Kidney epithelial cell (primary cell): ENCODE measurements around the gene ELMO1. TPM values are rescaled to one million over a fixed set of nuclear protein-coding genes. Genes with fewer than 3 reads are reported as not detected.

Source experiments
- DNase-seq: peaks from one replicate; pipeline ENCODE4 v3.0.0-alpha.2; 2010; ENCODE audit warnings: low read depth
- H3K27me3 ChIP-seq: 2 replicates; pipeline ENCODE4 v1.6.0; 2011; ENCODE audit warnings: low read length; ENCODE audit not compliant: control insufficient read depth, insufficient read depth
- H3K36me3 ChIP-seq: 2 replicates; pipeline ENCODE4 v1.5.1; 2011; ENCODE audit warnings: low read length; ENCODE audit not compliant: control insufficient read depth, insufficient read depth
- H3K4me3 ChIP-seq: 2 replicates; pipeline ENCODE4 v1.5.1; 2011; ENCODE audit warnings: low read depth, mild to moderate bottlenecking, control low read depth, low read length
- total RNA-seq: library from RNA; depleted of rRNA; stranded (reverse); fragments of >200 nt; gene quantifications from 2 replicates; pipeline ENCODE4 v1.2.3, GENCODE V29; 2015
- TF ChIP-seq, protein P1 (sequence below): IDR thresholded peaks from 2 replicates; pipeline ENCODE4 v1.5.1; 2011; ENCODE audit warnings: mild to moderate bottlenecking, moderate library complexity, low read length, control low read depth, inconsistent platforms; ENCODE audit not compliant: insufficient read depth, poor library complexity, severe bottlenecking

The ELMO1 gene
- total RNA-seq, 1 donor from 2014 or later: 11.4 TPM

- no peaks in the 10 kb centered on the region for H3K27me3 ChIP-seq
- TF ChIP-seq, protein P1, sequence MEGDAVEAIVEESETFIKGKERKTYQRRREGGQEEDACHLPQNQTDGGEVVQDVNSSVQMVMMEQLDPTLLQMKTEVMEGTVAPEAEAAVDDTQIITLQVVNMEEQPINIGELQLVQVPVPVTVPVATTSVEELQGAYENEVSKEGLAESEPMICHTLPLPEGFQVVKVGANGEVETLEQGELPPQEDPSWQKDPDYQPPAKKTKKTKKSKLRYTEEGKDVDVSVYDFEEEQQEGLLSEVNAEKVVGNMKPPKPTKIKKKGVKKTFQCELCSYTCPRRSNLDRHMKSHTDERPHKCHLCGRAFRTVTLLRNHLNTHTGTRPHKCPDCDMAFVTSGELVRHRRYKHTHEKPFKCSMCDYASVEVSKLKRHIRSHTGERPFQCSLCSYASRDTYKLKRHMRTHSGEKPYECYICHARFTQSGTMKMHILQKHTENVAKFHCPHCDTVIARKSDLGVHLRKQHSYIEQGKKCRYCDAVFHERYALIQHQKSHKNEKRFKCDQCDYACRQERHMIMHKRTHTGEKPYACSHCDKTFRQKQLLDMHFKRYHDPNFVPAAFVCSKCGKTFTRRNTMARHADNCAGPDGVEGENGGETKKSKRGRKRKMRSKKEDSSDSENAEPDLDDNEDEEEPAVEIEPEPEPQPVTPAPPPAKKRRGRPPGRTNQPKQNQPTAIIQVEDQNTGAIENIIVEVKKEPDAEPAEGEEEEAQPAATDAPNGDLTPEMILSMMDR: no peak
- H3K36me3 ChIP-seq: no peaks in the 10 kb centered on the region
- no peak overlapping the region for H3K4me3 ChIP-seq
- no peak for DNase-seq
Measured at GRCh38 chr7:37388811-37389210, 59.9 kb downstream of the ELMO1 start.

- Histone ChIP-seq H3K4me3 (no peak overlapping the region), H3K36me3 (no peaks in the 10 kb centered on the region), H3K27me3 (no peaks in the 10 kb centered on the region)
- DNase-seq: no peak
- TF ChIP-seq, protein P1: no peak
Measured at GRCh38 chr7:37385787-37386186, 62.9 kb downstream of the ELMO1 start.

- TF ChIP-seq, protein P1: no peak
- no peak for DNase-seq
- no peaks in the 10 kb centered on the region for H3K36me3 ChIP-seq
- H3K27me3 ChIP-seq: no peaks in the 10 kb centered on the region
- H3K4me3 ChIP-seq: no peak overlapping the region
Measured at GRCh38 chr7:37382546-37383088, 66.0 kb downstream of the ELMO1 start.

DNA sequence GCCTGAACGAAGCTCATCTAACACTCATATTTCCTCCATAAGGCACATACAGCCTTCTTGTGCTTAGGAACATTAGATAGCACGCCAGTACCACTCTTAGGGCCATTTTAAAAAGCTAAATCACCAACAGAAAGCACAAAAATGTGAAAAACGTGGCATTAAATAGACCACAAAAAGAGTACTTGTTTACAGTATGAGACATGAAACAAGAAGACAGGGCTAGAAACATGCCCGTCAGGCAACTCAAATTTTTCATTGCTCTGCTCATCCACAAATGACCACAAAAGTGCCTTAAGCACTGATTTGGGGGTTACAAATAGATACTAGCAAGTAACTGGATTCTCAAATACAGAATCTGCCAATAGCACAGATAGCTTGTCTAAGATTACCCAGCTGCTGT, 67.8 kb downstream of the ELMO1 start:
- TF ChIP-seq, protein P1: no peak

GRCh38 chr7:37379546-37380277, 69.0 kb downstream of the ELMO1 start:
- TF ChIP-seq, protein P1: no peak
- no peaks in the 10 kb centered on the region for H3K27me3 ChIP-seq
- no peaks in the 10 kb centered on the region for H3K36me3 ChIP-seq
- no peak for DNase-seq
- H3K4me3 ChIP-seq: no peak overlapping the region

More for the DNA sequence above, 67.8 kb downstream of the ELMO1 start:
- Histone ChIP-seq H3K36me3 (no peaks in the 10 kb centered on the region), H3K27me3 (no peaks in the 10 kb centered on the region), H3K4me3 (no peak overlapping the region)
- DNase-seq: no peak
